Tibial nerve (tissue), 4 donors: Measurements from ENCODE around the gene RPS27L.

Experiments used
- EP300 ChIP-seq, 2 donors: sonication (generic); formaldehyde crosslinking; IDR thresholded peaks; one replicate each; pipeline ENCODE4 v1.6.1; 2017; ENCODE audit warnings: antibody characterized with exemption in 2 of 2, mild to moderate bottlenecking in 1 of 2
- POLR2A ChIP-seq, 2 donors: fragments of 450-650 bp; IDR thresholded peaks; one replicate each; pipeline ENCODE4 v1.6.1; 2017; ENCODE audit warnings: antibody characterized with exemption in 2 of 2, mild to moderate bottlenecking in 2 of 2, moderate library complexity in 2 of 2
- TF ChIP-seq, protein P1 (sequence below), 5 experiments: fragments of 200-600 bp in 3 of 5; fragments of 450-650 bp in 2 of 5; sonication (generic) in 3 of 5; IDR thresholded peaks; one replicate each; pipeline ENCODE4 v1.5.1; 2016 to 2019; ENCODE audit warnings: antibody characterized with exemption in 5 of 5, mild to moderate bottlenecking in 3 of 5, moderate library complexity in 2 of 5

DNA sequence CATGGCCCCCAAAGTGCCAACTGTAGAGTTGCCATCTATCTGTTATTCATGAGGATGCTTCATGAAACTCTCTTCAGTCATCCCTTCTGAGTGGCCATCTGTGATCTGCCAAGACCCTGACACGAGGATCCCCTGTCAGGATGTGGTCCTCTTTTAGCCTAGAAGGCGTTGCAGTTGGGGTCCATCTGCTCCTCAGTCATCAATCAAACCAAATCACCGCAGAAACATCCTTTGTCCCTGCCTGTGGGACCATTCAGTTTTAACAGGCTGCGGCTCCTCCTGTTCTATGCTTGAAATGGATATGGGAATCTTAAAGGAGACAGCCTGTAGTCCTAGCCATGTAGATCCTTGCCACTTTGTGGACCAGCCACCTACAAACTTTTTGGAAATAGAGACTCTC, 5.9 kb upstream of the RPS27L start:
- TF ChIP-seq POLR2A (IDR thresholded peaks at IDR 0.05) = no peak
- TF ChIP-seq, protein P1, sequence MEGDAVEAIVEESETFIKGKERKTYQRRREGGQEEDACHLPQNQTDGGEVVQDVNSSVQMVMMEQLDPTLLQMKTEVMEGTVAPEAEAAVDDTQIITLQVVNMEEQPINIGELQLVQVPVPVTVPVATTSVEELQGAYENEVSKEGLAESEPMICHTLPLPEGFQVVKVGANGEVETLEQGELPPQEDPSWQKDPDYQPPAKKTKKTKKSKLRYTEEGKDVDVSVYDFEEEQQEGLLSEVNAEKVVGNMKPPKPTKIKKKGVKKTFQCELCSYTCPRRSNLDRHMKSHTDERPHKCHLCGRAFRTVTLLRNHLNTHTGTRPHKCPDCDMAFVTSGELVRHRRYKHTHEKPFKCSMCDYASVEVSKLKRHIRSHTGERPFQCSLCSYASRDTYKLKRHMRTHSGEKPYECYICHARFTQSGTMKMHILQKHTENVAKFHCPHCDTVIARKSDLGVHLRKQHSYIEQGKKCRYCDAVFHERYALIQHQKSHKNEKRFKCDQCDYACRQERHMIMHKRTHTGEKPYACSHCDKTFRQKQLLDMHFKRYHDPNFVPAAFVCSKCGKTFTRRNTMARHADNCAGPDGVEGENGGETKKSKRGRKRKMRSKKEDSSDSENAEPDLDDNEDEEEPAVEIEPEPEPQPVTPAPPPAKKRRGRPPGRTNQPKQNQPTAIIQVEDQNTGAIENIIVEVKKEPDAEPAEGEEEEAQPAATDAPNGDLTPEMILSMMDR (IDR thresholded peaks at IDR 0.05) = no peak
- TF ChIP-seq EP300 (IDR thresholded peaks at IDR 0.05) = no peak
